PC-3 (cell line): Measurements from ENCODE around the gene BRCA1.

Source experiments
- EZH2 ChIP-seq: fragments of 300-600 bp; sonication (generic); IDR thresholded peaks from one replicate; pipeline ENCODE4 v1.6.1; 2017; ENCODE audit warnings: antibody characterized with exemption, mild to moderate bottlenecking, low read length; ENCODE audit not compliant: unreplicated experiment
- TF ChIP-seq, protein P1 (sequence below): fragments of 300-600 bp; sonication (generic); conservative IDR thresholded peaks from 2 replicates; pipeline ENCODE4 v1.5.1; 2017; ENCODE audit warnings: antibody characterized with exemption, low read depth, mild to moderate bottlenecking, low read length

DNA sequence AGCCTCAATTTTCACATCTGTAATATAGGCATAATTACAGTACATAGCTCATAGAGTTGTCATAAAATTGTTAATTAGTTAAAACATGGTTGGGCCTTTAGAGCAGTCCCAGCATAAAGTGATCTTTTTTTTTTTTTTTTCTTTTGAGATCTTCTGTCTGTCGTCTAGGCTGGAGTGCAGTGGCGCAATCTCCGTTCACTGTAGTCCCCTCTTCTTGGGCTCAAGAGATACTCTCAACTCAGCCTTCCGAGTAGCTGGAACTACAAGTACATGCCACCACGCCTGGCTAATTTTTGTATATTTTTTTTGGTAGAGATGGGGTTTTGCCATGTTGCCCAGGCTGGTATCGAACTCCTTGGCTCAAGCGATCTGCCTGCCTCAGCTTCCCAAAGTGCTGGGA, 69.1 kb downstream of the BRCA1 start:
- TF ChIP-seq, protein P1, sequence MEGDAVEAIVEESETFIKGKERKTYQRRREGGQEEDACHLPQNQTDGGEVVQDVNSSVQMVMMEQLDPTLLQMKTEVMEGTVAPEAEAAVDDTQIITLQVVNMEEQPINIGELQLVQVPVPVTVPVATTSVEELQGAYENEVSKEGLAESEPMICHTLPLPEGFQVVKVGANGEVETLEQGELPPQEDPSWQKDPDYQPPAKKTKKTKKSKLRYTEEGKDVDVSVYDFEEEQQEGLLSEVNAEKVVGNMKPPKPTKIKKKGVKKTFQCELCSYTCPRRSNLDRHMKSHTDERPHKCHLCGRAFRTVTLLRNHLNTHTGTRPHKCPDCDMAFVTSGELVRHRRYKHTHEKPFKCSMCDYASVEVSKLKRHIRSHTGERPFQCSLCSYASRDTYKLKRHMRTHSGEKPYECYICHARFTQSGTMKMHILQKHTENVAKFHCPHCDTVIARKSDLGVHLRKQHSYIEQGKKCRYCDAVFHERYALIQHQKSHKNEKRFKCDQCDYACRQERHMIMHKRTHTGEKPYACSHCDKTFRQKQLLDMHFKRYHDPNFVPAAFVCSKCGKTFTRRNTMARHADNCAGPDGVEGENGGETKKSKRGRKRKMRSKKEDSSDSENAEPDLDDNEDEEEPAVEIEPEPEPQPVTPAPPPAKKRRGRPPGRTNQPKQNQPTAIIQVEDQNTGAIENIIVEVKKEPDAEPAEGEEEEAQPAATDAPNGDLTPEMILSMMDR: no peak
- no peak for TF ChIP-seq EZH2
